COR-L47 (cell line): Measurements from ENCODE around the gene PRKN.
"Not testable (repeated sequence)": the region's sequence is repeated elsewhere in the genome, so short reads cannot be mapped to it uniquely, and the experiment has no call there.

ENCODE experiments used
- DNase-seq: peaks from one replicate; lab custom pipeline; 2025; lab: John Stamatoyannopoulos, UW

PRKN gene

DNA sequence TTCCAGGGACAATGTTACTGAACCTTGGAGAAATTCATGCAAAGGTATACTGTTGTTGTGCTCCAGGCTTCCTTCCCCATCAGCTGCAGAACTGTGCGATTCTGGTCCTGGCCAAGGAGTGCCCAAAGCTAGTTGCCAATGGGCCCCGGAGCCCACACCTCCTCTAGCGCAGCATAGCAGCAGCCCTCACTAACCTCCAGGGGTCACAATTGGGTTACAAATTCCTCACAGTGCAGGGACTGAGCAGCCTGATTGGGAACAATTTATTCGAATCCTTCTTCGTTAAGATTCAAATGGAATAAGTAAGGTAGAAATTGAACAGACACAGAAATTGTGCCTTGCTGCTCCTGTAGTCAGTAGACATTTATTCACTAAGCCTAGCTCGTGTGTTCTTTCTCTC lies 284.9 kb downstream of the PRKN start:
- DNase-seq: peak; percentile 11

DNA sequence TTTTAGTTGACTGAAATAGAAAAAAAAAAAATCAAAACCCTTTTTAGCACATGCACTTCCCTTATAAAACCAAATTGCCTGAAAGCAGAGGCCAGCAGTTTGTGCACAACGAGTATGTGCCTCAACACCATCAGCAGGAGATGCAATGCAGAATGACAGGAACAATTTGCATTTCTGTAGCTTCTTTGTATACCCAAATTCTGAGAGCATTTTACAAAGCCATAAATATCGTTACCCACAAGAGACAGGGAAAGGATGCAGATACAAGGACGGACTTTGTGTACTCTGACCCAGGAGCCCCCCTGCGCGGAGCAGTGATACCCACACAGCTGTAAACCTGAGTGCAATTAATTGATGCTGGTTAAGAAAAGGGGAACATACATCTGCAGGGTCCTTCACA lies 285.6 kb downstream of the PRKN start:
- no peak for DNase-seq

DNA sequence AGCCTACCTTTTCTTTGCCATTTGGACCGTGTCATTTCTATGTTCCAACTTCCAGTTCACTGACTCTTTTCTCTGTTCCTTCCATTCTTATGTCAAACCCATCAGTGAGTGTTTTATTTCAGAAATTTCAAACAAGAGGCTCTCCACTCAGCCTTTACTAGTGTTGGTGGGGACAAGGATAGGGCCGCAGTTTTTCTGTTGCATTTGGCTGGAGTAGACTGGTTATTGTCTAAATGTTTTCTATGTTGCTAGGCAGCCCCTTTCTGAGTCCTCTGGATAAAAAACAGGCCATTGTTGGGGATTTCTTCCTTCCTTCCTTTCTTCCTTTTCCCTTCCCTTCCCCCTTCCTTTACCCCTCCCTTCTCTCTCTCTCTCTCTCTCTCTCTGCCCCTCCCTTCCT lies 288.6 kb downstream of the PRKN start:
- no peak for DNase-seq

- DNase-seq: no peak
Observed at GRCh38 chr6:162435071-162435470, 292.5 kb downstream of the PRKN start.

DNA sequence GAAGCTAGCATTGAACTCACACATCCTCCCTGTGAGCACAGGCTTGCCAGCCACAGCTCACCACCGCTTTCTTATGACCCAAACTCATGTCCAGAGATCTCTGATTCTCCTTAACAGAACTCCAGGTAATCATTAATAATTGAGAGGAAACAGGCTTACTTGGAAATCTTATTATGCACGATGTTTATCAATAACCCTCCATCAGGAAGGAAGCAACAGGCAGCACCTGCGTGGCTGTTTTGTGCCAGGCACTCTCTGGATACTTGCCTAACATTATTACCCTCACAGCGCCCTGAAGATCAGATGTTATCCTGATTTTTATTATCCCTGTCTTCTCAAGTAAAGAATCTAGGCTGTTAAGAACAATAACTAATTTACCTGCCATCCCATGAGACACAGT lies 306.6 kb downstream of the PRKN start:
- DNase-seq: no peak

GRCh38 chr6:162416831-162417537 lies 310.6 kb downstream of the PRKN start:
- no peak for DNase-seq

- DNase-seq: no peak
Observed at GRCh38 chr6:162416307-162416706, 311.3 kb downstream of the PRKN start.

- no peak for DNase-seq
Observed at GRCh38 chr6:162409741-162410691, 317.6 kb downstream of the PRKN start.

DNA sequence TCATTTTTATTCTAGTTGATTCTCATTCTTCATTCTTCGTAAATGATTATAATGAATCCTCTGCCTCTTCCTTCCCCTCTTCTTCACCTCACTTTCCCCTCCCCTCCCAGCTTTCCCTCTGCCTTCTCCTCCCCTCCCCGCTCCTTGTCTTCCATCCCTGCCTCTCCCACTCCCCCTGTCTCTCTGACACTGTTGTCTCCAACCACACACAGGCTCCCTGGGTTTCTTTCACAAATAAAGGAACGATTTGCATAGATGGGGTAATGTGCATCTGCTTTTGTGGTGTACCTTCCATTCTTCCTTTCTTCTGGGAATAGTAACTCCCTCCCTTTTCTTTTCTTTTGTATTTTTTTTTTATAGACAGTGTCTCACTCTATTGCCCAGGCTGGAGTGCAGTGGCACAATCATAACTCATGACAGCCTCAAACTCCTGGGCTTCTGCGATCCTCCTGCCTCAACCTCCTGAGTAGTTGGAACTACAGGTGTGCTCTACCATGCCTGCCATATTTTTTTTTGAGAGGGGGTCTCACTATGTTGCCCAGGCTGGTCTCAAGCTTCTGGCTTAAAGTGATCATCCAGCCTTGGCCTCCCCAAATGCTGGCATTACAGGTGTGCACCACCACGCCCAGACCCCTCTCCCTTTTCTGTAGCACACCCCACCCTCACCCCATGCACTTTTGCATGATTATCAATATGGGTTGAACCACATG lies 318.6 kb downstream of the PRKN start:
- no peak for DNase-seq

- no peak for DNase-seq
Observed at GRCh38 chr6:162404951-162405350, 322.6 kb downstream of the PRKN start.

GRCh38 chr6:162403031-162403430 lies 324.5 kb downstream of the PRKN start:
- no peak for DNase-seq

- no peak for DNase-seq
Observed at GRCh38 chr6:162395181-162395580, 332.4 kb downstream of the PRKN start.

DNA sequence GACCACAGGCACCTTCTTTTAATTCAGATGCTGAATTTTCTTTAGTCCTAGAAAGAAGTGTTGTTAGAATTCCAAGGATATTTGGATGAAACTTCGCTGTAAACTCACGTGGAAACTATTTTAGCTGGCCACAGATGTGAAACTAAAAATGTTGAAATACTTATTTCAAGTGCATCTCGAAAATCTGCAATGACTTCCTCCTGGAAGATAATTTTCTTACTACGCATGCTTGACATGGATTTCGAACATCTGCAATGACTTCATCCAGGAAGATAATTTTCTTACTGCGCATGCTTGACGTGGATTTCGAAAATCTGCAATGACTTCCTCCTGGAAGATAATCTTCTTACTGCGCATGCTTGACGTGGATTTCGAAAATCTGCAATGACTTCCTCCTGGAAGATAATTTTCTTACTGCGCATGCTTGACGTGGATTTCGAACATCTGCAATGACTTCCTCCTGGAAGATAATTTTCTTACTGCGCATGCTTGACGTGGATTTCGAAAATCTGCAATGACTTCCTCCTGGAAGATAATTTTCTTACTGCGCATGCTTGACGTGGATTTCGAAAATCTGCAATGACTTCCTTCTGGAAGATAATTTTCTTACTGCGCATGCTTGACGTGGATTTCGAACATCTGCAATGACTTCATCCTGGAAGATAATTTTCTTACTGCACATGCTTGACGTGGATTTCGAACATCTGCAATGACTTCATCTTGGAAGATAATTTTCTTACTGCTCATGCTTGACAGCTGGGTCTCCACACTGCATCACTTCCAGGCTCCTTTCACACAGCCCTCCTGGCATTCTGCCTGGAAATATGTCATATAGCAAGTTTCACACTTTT lies 336.4 kb downstream of the PRKN start:
- DNase-seq: not testable (repeated sequence)

DNA sequence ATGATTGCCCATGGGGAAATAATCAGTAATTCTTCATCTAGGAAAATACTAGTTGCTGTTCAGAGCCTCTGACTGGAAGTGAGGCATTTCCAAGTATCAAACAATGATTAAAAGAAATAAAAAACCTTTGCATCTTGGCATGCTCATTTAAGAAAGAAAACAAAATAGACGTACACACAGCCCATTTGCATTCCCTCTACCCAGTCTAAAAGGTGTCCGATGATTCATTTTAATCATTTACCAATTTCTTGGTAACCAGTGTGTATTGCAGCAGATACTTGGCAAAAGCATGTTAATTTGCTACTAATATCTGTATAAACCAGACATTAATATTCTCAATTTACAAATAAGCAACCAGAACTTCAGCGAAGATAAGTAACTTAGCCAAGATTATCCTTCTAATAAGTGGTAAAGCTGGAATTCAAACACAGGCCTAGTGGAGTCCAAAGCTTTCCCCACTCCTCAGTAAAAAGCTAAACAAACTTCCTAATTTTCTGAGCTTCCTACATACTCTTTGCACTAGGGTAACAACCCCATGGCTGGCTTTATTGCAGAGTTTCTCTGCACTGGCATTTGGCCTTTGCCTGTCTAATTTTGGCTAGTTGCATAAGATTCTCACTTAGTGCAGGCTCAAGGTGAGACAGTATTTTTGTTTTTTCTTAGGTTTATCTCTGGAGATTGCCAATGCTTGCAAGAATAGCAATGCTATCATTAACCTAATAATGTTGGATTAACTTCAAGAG lies 338.1 kb downstream of the PRKN start:
- DNase-seq: no peak

GRCh38 chr6:162388383-162388777 lies 339.2 kb downstream of the PRKN start:
- DNase-seq: no peak

DNA sequence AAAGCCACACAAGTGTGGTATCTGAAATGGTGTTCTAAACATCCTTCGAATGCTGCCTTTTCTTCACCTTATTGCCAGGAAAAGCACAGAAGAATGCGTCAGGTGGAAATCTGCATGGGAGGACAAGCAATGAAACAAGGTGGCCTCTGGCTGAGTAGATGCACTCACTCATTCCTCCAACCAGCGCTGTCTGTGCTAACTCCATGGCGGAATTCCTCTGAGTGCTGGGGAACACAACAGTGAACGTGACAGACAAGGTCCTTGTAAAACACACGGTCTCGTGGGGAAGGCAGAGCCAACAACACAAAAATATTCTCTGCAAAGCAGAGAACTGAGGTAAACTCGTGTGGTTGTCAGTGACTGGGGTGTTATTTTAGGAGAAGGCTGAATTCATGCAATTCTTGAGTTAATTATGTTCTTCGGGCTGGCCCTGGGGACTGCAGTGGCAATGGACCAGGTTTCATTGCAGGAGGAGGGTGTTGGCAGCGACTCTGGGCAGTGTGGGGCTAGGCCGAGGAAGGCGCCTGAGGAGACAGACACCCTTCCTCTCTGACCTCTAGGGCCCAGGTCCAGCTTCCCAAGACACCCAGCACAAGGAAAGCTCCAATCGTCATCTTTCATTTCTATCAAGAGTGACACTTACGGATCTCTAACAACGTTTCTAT lies 339.7 kb downstream of the PRKN start:
- no peak for DNase-seq

GRCh38 chr6:162385980-162386379 lies 341.6 kb downstream of the PRKN start:
- no peak for DNase-seq

DNA sequence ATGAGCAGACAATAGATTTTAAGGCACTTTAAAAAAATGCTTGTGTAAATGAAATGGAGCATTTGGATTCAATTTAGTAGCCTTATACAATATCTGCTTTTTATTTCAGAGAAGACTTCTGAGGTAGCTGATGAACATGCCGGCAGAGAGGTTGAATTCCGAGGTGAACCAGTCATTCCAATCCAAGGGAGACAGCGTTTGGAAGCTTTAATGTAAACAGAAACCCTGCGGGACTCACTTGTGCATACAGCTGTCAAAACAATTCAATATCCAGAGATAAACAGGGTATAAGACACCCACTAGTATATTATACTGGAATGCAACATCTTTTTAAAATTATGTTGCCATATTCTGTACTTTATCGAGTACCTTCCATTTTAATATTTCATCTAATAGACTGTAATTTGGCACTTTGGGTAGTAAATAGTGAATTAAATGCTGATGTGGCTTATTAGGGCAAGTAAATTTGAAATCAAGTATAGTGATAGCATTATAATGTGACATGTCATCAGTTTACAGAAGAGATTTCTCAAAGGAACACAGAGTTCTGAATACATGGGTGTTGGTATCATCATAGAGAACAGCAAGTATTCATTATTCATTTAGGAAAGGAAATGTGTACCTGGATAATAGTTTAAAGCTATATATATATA lies 347.7 kb downstream of the PRKN start:
- no peak for DNase-seq

- DNase-seq: no peak
Observed at GRCh38 chr6:162377735-162378134, 349.8 kb downstream of the PRKN start.

- no peak for DNase-seq
Observed at GRCh38 chr6:162373868-162374267, 353.7 kb downstream of the PRKN start.
